ENCODE measurements around the gene PCOLCE2.

The PCOLCE2 gene

GRCh38 chr3:142863930-142864920 is 24.7 kb downstream of the PCOLCE2 start:
- no peak for DNase-seq

- DNase-seq = no peak
These were observed 25.7 kb downstream of the PCOLCE2 start for GRCh38 chr3:142863010-142863817.

- no peak for DNase-seq
These were observed 27.0 kb downstream of the PCOLCE2 start for GRCh38 chr3:142861926-142862325.

GRCh38 chr3:142858043-142858442 is 30.8 kb downstream of the PCOLCE2 start:
- DNase-seq = no peak

- DNase-seq = no peak
These were observed 31.8 kb downstream of the PCOLCE2 start for GRCh38 chr3:142857056-142857455.

- no peak for DNase-seq
These were observed 35.4 kb downstream of the PCOLCE2 start for GRCh38 chr3:142853270-142854168.

GRCh38 chr3:142852009-142852408 is 36.9 kb downstream of the PCOLCE2 start:
- no peak for DNase-seq

- DNase-seq = no peak
These were observed 38.4 kb downstream of the PCOLCE2 start for GRCh38 chr3:142850395-142851023.

- no peak for DNase-seq
These were observed 39.7 kb downstream of the PCOLCE2 start for GRCh38 chr3:142849148-142849547.

- DNase-seq = no peak
These were observed 41.9 kb downstream of the PCOLCE2 start for GRCh38 chr3:142846779-142847577.

- DNase-seq = no peak
These were observed 44.4 kb downstream of the PCOLCE2 start for GRCh38 chr3:142844339-142844977.

GRCh38 chr3:142839831-142840230 is 49.1 kb downstream of the PCOLCE2 start:
- DNase-seq = no peak

GRCh38 chr3:142837526-142837925 is 51.4 kb downstream of the PCOLCE2 start:
- no peak for DNase-seq

GRCh38 chr3:142828703-142829305 is 60.1 kb downstream of the PCOLCE2 start:
- DNase-seq = peak; percentile 74

GRCh38 chr3:142819179-142819578 is 69.7 kb downstream of the PCOLCE2 start:
- DNase-seq = no peak

- no peak for DNase-seq
These were observed 70.2 kb downstream of the PCOLCE2 start for GRCh38 chr3:142818651-142819050.

- no peak for DNase-seq
These were observed 71.0 kb downstream of the PCOLCE2 start for GRCh38 chr3:142817897-142818296.

GRCh38 chr3:142817356-142817755 is 71.5 kb downstream of the PCOLCE2 start:
- DNase-seq = no peak

GRCh38 chr3:142815803-142816202 is 73.1 kb downstream of the PCOLCE2 start:
- DNase-seq = no peak

GRCh38 chr3:142809259-142809658 is 79.6 kb downstream of the PCOLCE2 start:
- DNase-seq = no peak
